A673 (cell line): ENCODE results near the gene SPPL3. TPM values are rescaled to one million over a fixed set of nuclear protein-coding genes. Genes with fewer than 3 reads are reported as not detected.

ENCODE experiments used
- BruUV-seq: library from RNA; stranded (reverse); fragments of 400-500 nt; replicated peaks from 2 replicates; lab custom pipeline; 2021; lab: Mats Ljungman, UMichigan
- CTCF ChIA-PET: fragments of 300-600 bp; sonication (Branson Sonifier 250); formaldehyde crosslinking; loops from one replicate; lab custom pipeline; 2022; ENCODE audit warnings: antibody characterized with exemption; lab: Charles Lee
- POLR2A ChIA-PET: fragments of 300-600 bp; sonication (Branson Sonifier 250); formaldehyde crosslinking; loops from one replicate; lab custom pipeline; 2022; ENCODE audit warnings: antibody characterized with exemption; ENCODE audit not compliant: low non-redundant PET; lab: Charles Lee
- DNase-seq: peaks from one replicate; pipeline ENCODE4 v3.0.0-alpha.2; 2015; ENCODE audit warnings: low spot score
- H3K27ac ChIP-seq: fragments of 200-600 bp; sonication (generic); 2 replicates; pipeline ENCODE4 v1.5.1; 2016; ENCODE audit warnings: mixed run types, low read depth, mild to moderate bottlenecking, mixed read lengths, antibody characterized with exemption, low read length; ENCODE audit not compliant: poor library complexity, severe bottlenecking
- H3K27me3 ChIP-seq: fragments of 200-600 bp; sonication (generic); replicated peaks from 2 replicates; pipeline ENCODE4 v1.6.1; 2017; ENCODE audit warnings: mixed run types, low read depth, mild to moderate bottlenecking, mixed read lengths, antibody characterized with exemption, low read length; ENCODE audit not compliant: insufficient read depth, poor library complexity
- H3K36me3 ChIP-seq: fragments of 200-600 bp; sonication (generic); 2 replicates; pipeline ENCODE4 v1.6.1; 2016; ENCODE audit warnings: mixed run types, mild to moderate bottlenecking, mixed read lengths, antibody characterized with exemption, low read length; ENCODE audit not compliant: insufficient read depth, poor library complexity, severe bottlenecking
- H3K4me1 ChIP-seq: fragments of 200-600 bp; sonication (generic); 2 replicates; pipeline ENCODE4 v1.6.1; 2017; ENCODE audit warnings: mixed run types, mild to moderate bottlenecking, mixed read lengths, antibody characterized with exemption, low read length; ENCODE audit not compliant: insufficient read depth, poor library complexity, severe bottlenecking
- H3K4me3 ChIP-seq: fragments of 200-600 bp; sonication (generic); 2 replicates; pipeline ENCODE4 v1.5.1; 2016; ENCODE audit warnings: low read depth, mixed run types, mild to moderate bottlenecking, mixed read lengths, low read length; ENCODE audit not compliant: poor library complexity, severe bottlenecking
- H3K9me3 ChIP-seq: fragments of 200-600 bp; sonication (generic); 2 replicates; pipeline ENCODE4 v1.6.1; 2016; ENCODE audit warnings: mixed run types, low read depth, mild to moderate bottlenecking, mixed read lengths, antibody characterized with exemption, low read length; ENCODE audit not compliant: poor library complexity, severe bottlenecking
- EZH2 ChIP-seq: fragments of 200-600 bp; sonication (generic); IDR thresholded peaks from 2 replicates; pipeline ENCODE4 v1.6.1; 2017; ENCODE audit warnings: borderline replicate concordance, low read depth, mild to moderate bottlenecking, mixed read lengths, antibody characterized with exemption, low read length; ENCODE audit not compliant: poor library complexity, severe bottlenecking
- intact Hi-C: fragments of 100-400 bp; cut with micrococcal nuclease; formaldehyde crosslinking; loops from one replicate; pipeline ENCODE4 v1.10.0; 2022; ENCODE audit not compliant: unreplicated experiment
- total RNA-seq: library from RNA; stranded (reverse); gene quantifications from 2 replicates; pipeline ENCODE4 v1.2.3, GENCODE V29; 2021
- TF ChIP-seq, protein P1 (sequence below): fragments of 300-800, 200-600 bp; sonication (generic); conservative IDR thresholded peaks from 2 replicates; pipeline ENCODE4 v1.5.1; 2017; ENCODE audit warnings: low read depth, mild to moderate bottlenecking, antibody characterized with exemption, low read length, moderate library complexity, mixed read lengths

Gene SPPL3
- total RNA-seq, 1 experiment from 2014 or later, result 46.9 TPM

DNA sequence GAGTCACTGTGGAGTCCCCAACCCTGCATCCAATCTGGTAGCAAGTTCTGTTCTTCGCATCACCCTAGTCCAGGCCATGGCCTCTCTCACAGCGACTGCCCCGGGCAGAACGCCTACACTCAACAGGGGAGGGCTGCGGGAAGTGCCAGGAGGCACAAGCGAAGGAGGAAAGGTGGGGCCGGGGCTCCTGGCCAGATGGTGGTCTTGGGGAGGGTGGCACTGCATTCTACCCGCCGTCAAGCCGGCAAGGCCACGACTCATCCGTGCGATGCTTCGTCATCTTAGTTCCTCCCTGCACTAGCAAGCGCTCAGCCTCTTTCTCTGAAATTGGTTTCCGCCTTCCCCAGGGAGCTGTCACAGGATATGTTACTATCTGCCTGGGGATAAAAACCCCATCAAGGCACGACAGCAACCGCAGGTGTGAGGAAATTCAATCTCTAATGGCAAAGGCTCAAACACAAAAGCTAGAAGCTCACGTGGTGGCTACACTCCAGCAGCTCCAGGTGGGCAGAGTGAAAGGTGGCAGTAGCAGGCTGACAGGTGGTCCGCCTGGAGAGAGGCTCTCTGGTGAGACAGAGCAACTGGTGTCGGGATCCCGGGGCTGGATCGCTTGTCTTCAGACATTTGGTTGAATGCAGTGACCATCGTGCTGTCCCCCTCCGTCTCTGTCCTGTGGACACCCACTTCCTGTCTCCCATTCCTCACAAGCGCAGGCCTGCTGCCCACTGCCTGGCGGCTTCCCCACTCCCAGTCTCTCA, 144.4 kb downstream of the SPPL3 start:
- Histone ChIP-seq H3K27me3 (no peaks in the 10 kb centered on the region), H3K4me1 (peaks cover 8% of the 10 kb centered on the region), H3K4me3 (no peak overlapping the region), H3K27ac (no peak overlapping the region), H3K36me3 (peaks cover 9% of the 10 kb centered on the region), H3K9me3 (no peaks in the 10 kb centered on the region)
- intact Hi-C loops, result no loop called here
- BruUV-seq, result no TSS peak
- POLR2A ChIA-PET, result no interaction called here
- TF ChIP-seq EZH2, result no peak
- TF ChIP-seq, protein P1, sequence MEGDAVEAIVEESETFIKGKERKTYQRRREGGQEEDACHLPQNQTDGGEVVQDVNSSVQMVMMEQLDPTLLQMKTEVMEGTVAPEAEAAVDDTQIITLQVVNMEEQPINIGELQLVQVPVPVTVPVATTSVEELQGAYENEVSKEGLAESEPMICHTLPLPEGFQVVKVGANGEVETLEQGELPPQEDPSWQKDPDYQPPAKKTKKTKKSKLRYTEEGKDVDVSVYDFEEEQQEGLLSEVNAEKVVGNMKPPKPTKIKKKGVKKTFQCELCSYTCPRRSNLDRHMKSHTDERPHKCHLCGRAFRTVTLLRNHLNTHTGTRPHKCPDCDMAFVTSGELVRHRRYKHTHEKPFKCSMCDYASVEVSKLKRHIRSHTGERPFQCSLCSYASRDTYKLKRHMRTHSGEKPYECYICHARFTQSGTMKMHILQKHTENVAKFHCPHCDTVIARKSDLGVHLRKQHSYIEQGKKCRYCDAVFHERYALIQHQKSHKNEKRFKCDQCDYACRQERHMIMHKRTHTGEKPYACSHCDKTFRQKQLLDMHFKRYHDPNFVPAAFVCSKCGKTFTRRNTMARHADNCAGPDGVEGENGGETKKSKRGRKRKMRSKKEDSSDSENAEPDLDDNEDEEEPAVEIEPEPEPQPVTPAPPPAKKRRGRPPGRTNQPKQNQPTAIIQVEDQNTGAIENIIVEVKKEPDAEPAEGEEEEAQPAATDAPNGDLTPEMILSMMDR, result no peak
- CTCF ChIA-PET, result no interaction called here
- DNase-seq, result no peak

DNA sequence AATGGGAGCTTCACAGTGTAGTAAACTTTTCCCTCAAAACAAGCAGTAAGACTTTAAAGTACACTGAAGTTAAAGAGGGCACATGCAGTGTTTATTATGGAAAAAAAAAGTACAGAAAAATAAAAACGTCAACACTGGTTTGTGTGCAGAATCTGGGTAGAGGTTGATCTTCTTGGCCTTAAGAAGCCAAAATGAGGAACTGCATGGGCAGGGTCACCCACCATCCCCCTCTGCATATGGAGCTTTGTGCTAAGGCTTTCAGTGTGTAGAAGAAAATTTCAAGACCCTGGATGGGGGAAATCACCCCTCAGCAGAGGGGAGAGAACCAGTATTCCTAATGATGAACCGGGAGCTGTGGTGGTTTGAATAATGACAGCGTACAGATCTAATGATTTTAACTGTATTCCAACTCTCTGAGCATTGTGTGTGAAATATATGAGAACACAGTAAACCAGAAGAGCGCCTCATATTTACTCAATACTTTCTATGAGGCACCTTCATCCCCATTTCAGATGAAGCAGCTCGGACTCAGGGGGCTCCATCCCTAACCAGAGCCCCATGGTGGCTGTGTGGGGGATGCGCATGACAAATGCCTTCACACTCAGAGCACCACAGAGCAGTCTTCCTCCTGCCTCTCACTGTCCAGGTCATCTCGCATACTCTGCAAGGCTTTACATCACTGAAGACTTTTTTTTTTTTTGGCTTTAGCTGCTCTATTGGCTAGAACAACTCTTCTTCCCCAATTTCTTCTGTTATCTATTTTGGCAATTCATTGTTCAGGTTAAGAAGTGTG, 145.2 kb downstream of the SPPL3 start:
- H3K9me3 ChIP-seq, result no peaks in the 10 kb centered on the region
- intact Hi-C loops, result no loop called here
- CTCF ChIA-PET, result no interaction called here
- peaks cover 4% of the 10 kb centered on the region for H3K36me3 ChIP-seq
- H3K4me1 ChIP-seq, result peaks cover 8% of the 10 kb centered on the region
- H3K4me3 ChIP-seq, result no peak overlapping the region
- TF ChIP-seq, protein P1, result no peak
- no peak for TF ChIP-seq EZH2
- DNase-seq, result no peak
- no peak overlapping the region for H3K27ac ChIP-seq
- BruUV-seq, result no TSS peak
- POLR2A ChIA-PET, result no interaction called here
- no peaks in the 10 kb centered on the region for H3K27me3 ChIP-seq

DNA sequence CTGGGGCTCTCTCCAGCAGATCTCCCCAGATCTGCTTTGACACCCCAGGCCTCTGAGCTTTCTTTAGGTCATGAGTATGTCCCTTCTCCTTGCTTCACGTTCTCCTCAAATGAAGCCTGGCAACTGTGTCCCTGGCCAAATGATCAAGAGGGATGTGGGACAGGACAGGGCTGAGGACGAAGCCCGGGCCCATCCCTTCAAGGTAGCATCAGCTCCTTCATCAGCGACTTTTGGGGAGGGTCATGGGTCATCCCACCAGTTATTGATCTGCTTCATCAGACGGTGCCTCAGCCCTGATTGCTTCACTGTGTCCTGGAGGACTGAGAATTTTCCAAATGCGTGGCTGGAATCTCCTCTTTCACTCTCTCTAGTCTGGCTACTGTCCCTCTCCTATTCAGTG, 146.2 kb downstream of the SPPL3 start:
- no peak for TF ChIP-seq EZH2
- TF ChIP-seq, protein P1, result no peak
- Histone ChIP-seq H3K27ac (no peak overlapping the region), H3K36me3 (peaks cover 4% of the 10 kb centered on the region), H3K4me1 (peaks cover 8% of the 10 kb centered on the region), H3K4me3 (no peak overlapping the region), H3K27me3 (no peaks in the 10 kb centered on the region), H3K9me3 (no peaks in the 10 kb centered on the region)
- intact Hi-C loops, result no loop called here
- BruUV-seq, result no TSS peak
- CTCF ChIA-PET, result no interaction called here
- POLR2A ChIA-PET, result no interaction called here
- DNase-seq, result no peak
